Measurements from ENCODE around the gene JPH4. TPM values are rescaled to one million over a fixed set of nuclear protein-coding genes. Genes with fewer than 3 reads are reported as not detected.

Gene JPH4
- total and polyA plus RNA-seq, 3 experiments from 2014 or later, result 1.8 TPM; not detected in 1

GRCh38 chr14:23568600-23569331 lies 9.8 kb downstream of the JPH4 start:
- Histone ChIP-seq H3K9me3 (ENCODE audit: low read length) (no peaks in the 10 kb centered on the region), H3K36me3 (ENCODE audit: insufficient read depth, low read length) (peaks cover 23% of the 10 kb centered on the region), H3K27ac (ENCODE audit: low read depth, low read length) (no peak overlapping the region), H3K4me3 (ENCODE audit: low read length) (no peak overlapping the region), H3K4me1 (ENCODE audit: insufficient read depth, low read length) (peaks cover 19% of the 10 kb centered on the region), H3K27me3 (ENCODE audit: insufficient read depth, low read length, poor library complexity, severe bottlenecking) (no peaks in the 10 kb centered on the region)
- H3K36me3 Mint-ChIP-seq, result peaks cover 3 to 35% (median 4%) of the 10 kb centered on the region in 3 donors
- no peaks in the 10 kb centered on the region for H3K9me3 Mint-ChIP-seq
- H3K4me3 Mint-ChIP-seq, result peak overlapping the region; percentile 98 to 100 (median 99)
- peak overlapping the region; percentile 46 to 99 (median 97) for H3K27ac Mint-ChIP-seq
- peaks cover 25 to 45% (median 29%) of the 10 kb centered on the region in 3 donors for H3K4me1 Mint-ChIP-seq
- POLR2A ChIA-PET, result interaction anchor here (1.6 kb wide), 1 partner anchor 13 kb away, joined by 6 read pairs; the partner anchor contains the start of gene THTPA
- H3K27me3 Mint-ChIP-seq, result peaks cover 6 to 19% of the 10 kb centered on the region in 2 donors
- no peak for DNase-seq
- CTCF ChIA-PET, result interaction anchor here (1.8 kb wide), 1 partner anchor 10 kb away, joined by 14 read pairs; no protein-coding TSS in a partner anchor

- Histone ChIP-seq H3K36me3 (ENCODE audit: insufficient read depth, low read length) (peaks cover 26% of the 10 kb centered on the region), H3K9me3 (ENCODE audit: low read length) (no peaks in the 10 kb centered on the region), H3K4me1 (ENCODE audit: insufficient read depth, low read length) (peaks cover 19% of the 10 kb centered on the region), H3K27ac (ENCODE audit: low read depth, low read length) (peak overlapping the region; percentile 82), H3K27me3 (ENCODE audit: insufficient read depth, low read length, poor library complexity, severe bottlenecking) (no peaks in the 10 kb centered on the region), H3K4me3 (ENCODE audit: low read length) (peak overlapping the region; percentile 93)
- no peak for DNase-seq
- Mint-ChIP-seq H3K27ac (peak overlapping the region; percentile 96 to 99 (median 98)), H3K27me3 (peaks cover 5 to 13% of the 10 kb centered on the region in 2 donors), H3K4me3 (peak overlapping the region; percentile 98 to 100 (median 99)), H3K4me1 (peaks cover 26 to 45% (median 29%) of the 10 kb centered on the region in 3 donors), H3K36me3 (peaks cover 3 to 41% (median 4%) of the 10 kb centered on the region in 3 donors), H3K9me3 (no peaks in the 10 kb centered on the region)
- POLR2A ChIA-PET, result interaction anchor here (1.6 kb wide), 1 partner anchor 12 kb away, joined by 6 read pairs; the partner anchor contains the start of gene THTPA
- CTCF ChIA-PET, result interaction anchor here (1.8 kb wide), 1 partner anchor 9 kb away, joined by 14 read pairs; no protein-coding TSS in a partner anchor
Observed at GRCh38 chr14:23568021-23568599, 10.5 kb downstream of the JPH4 start.

- ChIA-PET POLR2A (interaction anchor here (1.6 kb wide), 1 partner anchor 12 kb away, joined by 6 read pairs; the partner anchor contains the start of gene THTPA), CTCF (interaction anchor here (1.1 to 1.8 kb wide), 3 partner anchors 8 to 35 kb away, joined by 3 to 14 read pairs (median 3); no protein-coding TSS in a partner anchor)
- peak within 1 kb of the TSS; percentile 93 for H3K4me3 ChIP-seq (ENCODE audit: low read length)
- H3K9me3 Mint-ChIP-seq, result no peaks in the 10 kb centered on the region
- H3K4me1 ChIP-seq (ENCODE audit: insufficient read depth, low read length), result peaks cover 22% of the 10 kb centered on the region
- no peaks in the 10 kb centered on the region for H3K27me3 ChIP-seq (ENCODE audit: insufficient read depth, low read length, poor library complexity, severe bottlenecking)
- H3K27ac ChIP-seq (ENCODE audit: low read depth, low read length), result peak within 1 kb of the TSS; percentile 82
- H3K27me3 Mint-ChIP-seq, result peaks cover 5 to 6% of the 10 kb centered on the region in 2 donors
- no peaks in the 10 kb centered on the region for H3K9me3 ChIP-seq (ENCODE audit: low read length)
- peak within 1 kb of the TSS; percentile 96 to 99 (median 98) for H3K27ac Mint-ChIP-seq
- peak within 1 kb of the TSS; percentile 98 to 100 (median 99) for H3K4me3 Mint-ChIP-seq
- peaks cover 31 to 50% (median 34%) of the 10 kb centered on the region in 3 donors for H3K4me1 Mint-ChIP-seq
- peak; percentile 74 to 90 (median 84) for DNase-seq
- peaks cover 26% of the 10 kb centered on the region for H3K36me3 ChIP-seq (ENCODE audit: insufficient read depth, low read length)
- H3K36me3 Mint-ChIP-seq, result peaks cover 2 to 46% (median 4%) of the 10 kb centered on the region in 3 donors
Observed at GRCh38 chr14:23567186-23568020, 11.2 kb downstream of the JPH4 start, which contains the start of gene AP1G2. Gene AP1G2 (minus strand): TSS chr14:23567791. CDS start chr14:23567314, 477 bp downstream.

- Histone ChIP-seq H3K27me3 (ENCODE audit: insufficient read depth, low read length, poor library complexity, severe bottlenecking) (no peaks in the 10 kb centered on the region), H3K27ac (ENCODE audit: low read depth, low read length) (peak overlapping the region; percentile 82), H3K4me3 (ENCODE audit: low read length) (peak overlapping the region; percentile 93), H3K9me3 (ENCODE audit: low read length) (no peaks in the 10 kb centered on the region), H3K4me1 (ENCODE audit: insufficient read depth, low read length) (peaks cover 22% of the 10 kb centered on the region), H3K36me3 (ENCODE audit: insufficient read depth, low read length) (peaks cover 32% of the 10 kb centered on the region)
- Mint-ChIP-seq H3K27ac (peak overlapping the region; percentile 68 to 99 (median 98)), H3K36me3 (peaks cover 0 to 52% (median 4%) of the 10 kb centered on the region in 3 donors), H3K4me3 (peak overlapping the region; percentile 98 to 100 (median 99)), H3K4me1 (peaks cover 32 to 51% (median 34%) of the 10 kb centered on the region in 3 donors), H3K9me3 (no peaks in the 10 kb centered on the region), H3K27me3 (peaks cover 0 to 3% of the 10 kb centered on the region in 2 donors)
- DNase-seq, result no peak
- ChIA-PET POLR2A (interaction anchor here (0.7 to 1.6 kb wide), 2 partner anchors 11 to 562 kb away, joined by 3 to 6 read pairs; partner anchors contain the start of gene THTPA), CTCF (interaction anchor here (1.1 to 1.5 kb wide), 2 partner anchors 22 to 35 kb away, joined by 3 read pairs; no protein-coding TSS in a partner anchor)
Observed at GRCh38 chr14:23566778-23567185, 11.8 kb downstream of the JPH4 start.

GRCh38 chr14:23566112-23566777 lies 12.3 kb downstream of the JPH4 start:
- Histone ChIP-seq H3K27me3 (ENCODE audit: insufficient read depth, low read length, poor library complexity, severe bottlenecking) (no peaks in the 10 kb centered on the region), H3K9me3 (ENCODE audit: low read length) (no peaks in the 10 kb centered on the region), H3K36me3 (ENCODE audit: insufficient read depth, low read length) (peaks cover 37% of the 10 kb centered on the region), H3K4me3 (ENCODE audit: low read length) (peak overlapping the region; percentile 93), H3K27ac (ENCODE audit: low read depth, low read length) (no peak overlapping the region), H3K4me1 (ENCODE audit: insufficient read depth, low read length) (peaks cover 22% of the 10 kb centered on the region)
- Mint-ChIP-seq H3K27ac (peak overlapping the region; percentile 68 to 99 (median 98)), H3K9me3 (no peaks in the 10 kb centered on the region), H3K4me1 (peaks cover 34 to 55% (median 34%) of the 10 kb centered on the region in 3 donors), H3K27me3 (peaks cover 0 to 3% of the 10 kb centered on the region in 2 donors), H3K36me3 (peaks cover 0 to 56% (median 4%) of the 10 kb centered on the region in 3 donors), H3K4me3 (peak overlapping the region; percentile 98 to 100 (median 99))
- CTCF ChIA-PET, result interaction anchor here (1.1 to 1.5 kb wide), 3 partner anchors 23 to 88 kb away, joined by 3 to 4 read pairs (median 3); no protein-coding TSS in a partner anchor
- DNase-seq, result no peak
- POLR2A ChIA-PET, result interaction anchor here (0.7 kb wide), 1 partner anchor 563 kb away, joined by 3 read pairs; no protein-coding TSS in a partner anchor

GRCh38 chr14:23565626-23566025 lies 13.0 kb downstream of the JPH4 start:
- no peak for DNase-seq
- Mint-ChIP-seq H3K36me3 (peaks cover 0 to 62% (median 4%) of the 10 kb centered on the region in 3 donors), H3K27me3 (peaks cover 0 to 3% of the 10 kb centered on the region in 2 donors), H3K4me1 (peaks cover 34 to 55% (median 34%) of the 10 kb centered on the region in 3 donors), H3K4me3 (peak overlapping the region in 2 of 7 donors; percentile 25 to 73), H3K27ac (peak overlapping the region in 4 of 8 donors; percentile 14 to 72 (median 42)), H3K9me3 (no peaks in the 10 kb centered on the region)
- ChIA-PET POLR2A (no interaction called here), CTCF (interaction anchor here (1.1 kb wide), 1 partner anchor 87 kb away, joined by 4 read pairs; no protein-coding TSS in a partner anchor)
- H3K27ac ChIP-seq (ENCODE audit: low read depth, low read length), result no peak overlapping the region
- H3K4me3 ChIP-seq (ENCODE audit: low read length), result no peak overlapping the region
- H3K36me3 ChIP-seq (ENCODE audit: insufficient read depth, low read length), result peaks cover 43% of the 10 kb centered on the region
- peaks cover 22% of the 10 kb centered on the region for H3K4me1 ChIP-seq (ENCODE audit: insufficient read depth, low read length)
- H3K27me3 ChIP-seq (ENCODE audit: insufficient read depth, low read length, poor library complexity, severe bottlenecking), result no peaks in the 10 kb centered on the region
- H3K9me3 ChIP-seq (ENCODE audit: low read length), result no peaks in the 10 kb centered on the region
